Measurements from ENCODE around the gene CERS1. TPM values are rescaled to one million over a fixed set of nuclear protein-coding genes. Genes with fewer than 3 reads are reported as not detected.

The CERS1 gene
- total RNA-seq, 4 donors from 2014 or later: 0.19 to 0.24 TPM; not detected in 2

- ATAC-seq (ENCODE audit: low FRiP score) (no peak), DNase-seq (ENCODE audit: low spot score) (no peak)
- TF ChIP-seq, protein P1, sequence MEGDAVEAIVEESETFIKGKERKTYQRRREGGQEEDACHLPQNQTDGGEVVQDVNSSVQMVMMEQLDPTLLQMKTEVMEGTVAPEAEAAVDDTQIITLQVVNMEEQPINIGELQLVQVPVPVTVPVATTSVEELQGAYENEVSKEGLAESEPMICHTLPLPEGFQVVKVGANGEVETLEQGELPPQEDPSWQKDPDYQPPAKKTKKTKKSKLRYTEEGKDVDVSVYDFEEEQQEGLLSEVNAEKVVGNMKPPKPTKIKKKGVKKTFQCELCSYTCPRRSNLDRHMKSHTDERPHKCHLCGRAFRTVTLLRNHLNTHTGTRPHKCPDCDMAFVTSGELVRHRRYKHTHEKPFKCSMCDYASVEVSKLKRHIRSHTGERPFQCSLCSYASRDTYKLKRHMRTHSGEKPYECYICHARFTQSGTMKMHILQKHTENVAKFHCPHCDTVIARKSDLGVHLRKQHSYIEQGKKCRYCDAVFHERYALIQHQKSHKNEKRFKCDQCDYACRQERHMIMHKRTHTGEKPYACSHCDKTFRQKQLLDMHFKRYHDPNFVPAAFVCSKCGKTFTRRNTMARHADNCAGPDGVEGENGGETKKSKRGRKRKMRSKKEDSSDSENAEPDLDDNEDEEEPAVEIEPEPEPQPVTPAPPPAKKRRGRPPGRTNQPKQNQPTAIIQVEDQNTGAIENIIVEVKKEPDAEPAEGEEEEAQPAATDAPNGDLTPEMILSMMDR (IDR thresholded peaks at IDR 0.05): no peak
Observed at GRCh38 chr19:18928018-18928805, 32.3 kb upstream of the CERS1 start.

- DNase-seq (ENCODE audit: low spot score): no peak
- ATAC-seq (ENCODE audit: low FRiP score): no peak
Observed at GRCh38 chr19:18924684-18925213, 28.8 kb upstream of the CERS1 start.

DNA sequence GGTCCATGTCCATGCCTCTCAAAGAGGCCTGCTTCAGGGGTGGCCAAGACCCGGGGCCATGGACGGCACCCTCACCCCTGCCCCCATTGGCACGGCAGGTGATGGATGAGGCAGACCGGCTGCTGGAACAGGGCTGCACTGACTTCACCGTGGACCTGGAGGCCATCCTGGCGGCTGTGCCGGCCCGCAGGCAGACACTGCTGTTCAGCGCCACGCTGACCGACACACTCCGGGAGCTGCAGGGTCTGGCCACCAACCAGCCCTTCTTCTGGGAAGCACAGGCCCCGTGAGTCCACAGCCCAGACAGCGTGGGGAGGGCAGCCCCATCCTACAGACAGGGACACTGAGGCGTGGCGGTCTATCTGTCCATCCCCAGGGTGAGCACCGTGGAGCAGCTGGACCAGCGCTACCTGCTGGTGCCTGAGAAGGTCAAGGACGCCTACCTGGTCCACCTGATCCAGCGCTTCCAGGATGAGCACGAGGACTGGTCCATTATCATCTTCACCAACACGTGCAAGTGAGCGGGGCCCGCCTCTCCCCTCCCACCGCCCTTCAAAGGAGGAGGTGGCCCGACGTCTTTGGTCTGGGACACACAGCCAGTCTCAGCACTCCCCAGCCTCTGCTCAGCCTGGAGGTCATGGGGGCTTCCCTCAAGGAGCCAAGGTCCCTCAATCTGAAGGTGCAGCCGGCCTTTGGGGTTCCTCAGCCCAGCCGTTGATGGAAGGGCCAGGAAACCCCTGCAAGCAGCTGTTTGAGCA, 26.4 kb upstream of the CERS1 start:
- TF ChIP-seq, protein P1 (IDR thresholded peaks at IDR 0.05): no peak
- DNase-seq (ENCODE audit: low spot score) (no peak), ATAC-seq (ENCODE audit: low FRiP score) (no peak)

More at GRCh38 chr19:18924684-18925213, 28.8 kb upstream of the CERS1 start:
- TF ChIP-seq, protein P1 (IDR thresholded peaks at IDR 0.05): no peak

DNA sequence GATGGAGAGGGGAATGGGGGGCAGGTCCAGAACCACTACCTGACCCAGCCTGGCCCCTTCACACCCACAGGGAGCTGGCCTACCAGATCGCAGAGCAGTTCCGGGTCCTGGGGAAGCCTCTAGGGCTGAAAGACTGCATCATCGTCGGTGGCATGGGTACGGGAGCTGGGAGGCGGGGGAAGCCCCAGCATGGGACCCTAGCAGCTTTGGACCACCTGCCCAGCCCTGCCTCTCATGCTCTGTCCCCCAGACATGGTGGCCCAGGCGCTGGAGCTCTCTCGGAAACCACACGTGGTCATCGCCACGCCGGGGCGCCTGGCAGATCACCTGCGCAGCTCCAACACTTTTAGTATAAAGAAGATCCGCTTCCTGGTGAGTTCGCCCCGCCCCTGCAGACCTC, 25.6 kb upstream of the CERS1 start:
- ATAC-seq (ENCODE audit: low FRiP score): no peak
- DNase-seq (ENCODE audit: low spot score): no peak
- TF ChIP-seq, protein P1 (IDR thresholded peaks at IDR 0.05): no peak

DNA sequence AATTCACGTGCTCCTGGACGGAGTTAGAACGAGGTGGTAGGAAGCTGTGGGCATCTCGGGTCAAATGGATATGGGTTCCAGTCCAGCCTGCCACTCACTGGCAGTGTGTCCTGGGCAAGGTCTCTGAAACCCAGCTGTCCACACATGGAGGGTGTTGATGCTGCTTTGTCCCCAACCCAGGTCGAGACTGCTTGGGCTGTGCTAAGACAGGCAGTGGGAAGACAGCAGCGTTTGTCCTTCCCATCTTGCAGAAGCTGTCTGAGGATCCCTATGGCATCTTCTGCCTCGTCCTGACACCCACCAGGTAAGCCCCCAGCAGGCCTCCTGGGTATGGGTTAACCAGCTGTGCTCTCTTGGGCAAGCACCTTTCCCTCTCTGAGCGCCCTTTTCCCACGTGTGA, 24.4 kb upstream of the CERS1 start:
- TF ChIP-seq, protein P1 (IDR thresholded peaks at IDR 0.05): no peak
- no peak for DNase-seq (ENCODE audit: low spot score)

DNA sequence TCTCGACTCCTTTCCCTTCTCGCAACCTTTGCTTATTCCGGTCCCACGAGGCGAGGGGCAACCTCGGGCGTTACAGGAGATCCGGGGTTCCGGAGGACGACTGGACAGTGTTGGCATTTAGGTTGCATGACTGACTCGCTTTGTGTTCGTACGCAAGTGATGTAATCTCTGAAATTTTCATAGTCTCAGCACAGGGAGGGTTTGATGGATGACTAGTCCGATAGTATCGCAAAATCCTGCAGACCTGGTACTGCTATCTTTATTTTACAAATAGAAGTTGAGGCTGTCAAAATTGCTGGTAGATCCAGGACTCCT, 23.9 kb upstream of the CERS1 start:
- TF ChIP-seq, protein P1 (IDR thresholded peaks at IDR 0.05): no peak
- no peak for DNase-seq (ENCODE audit: low spot score)

More for the DNA sequence above, 24.4 kb upstream of the CERS1 start:
- no peak for ATAC-seq (ENCODE audit: low FRiP score)

More for the DNA sequence above, 23.9 kb upstream of the CERS1 start:
- no peak for ATAC-seq (ENCODE audit: low FRiP score)
